GM23338 (cell line): ENCODE results near the gene IGSF21. TPM values are rescaled to one million over a fixed set of nuclear protein-coding genes. Genes with fewer than 3 reads are reported as not detected.

Experiments
- ATAC-seq: fragments of 200-7000 bp; cut with Tn5 transposase; 3 replicates; pipeline ENCODE4 v1.9.1; 2020
- DNase-seq: peaks from one replicate; pipeline ENCODE4 v3.0.0-alpha.2; 2015; ENCODE audit warnings: low spot score
- H2AFZ ChIP-seq: fragments of 200-600 bp; sonication (generic); 2 replicates; pipeline ENCODE4 v1.8.0; 2016; ENCODE audit warnings: antibody characterized with exemption, mild to moderate bottlenecking, moderate library complexity
- H3F3A ChIP-seq: fragments of 200-600 bp; sonication (generic); replicated peaks from 2 replicates; pipeline ENCODE4 v1.8.0; 2017; ENCODE audit warnings: antibody characterized with exemption, mixed run types, low read depth
- H3K27ac ChIP-seq: fragments of 200-600 bp; sonication (generic); 2 replicates; pipeline ENCODE4 v1.6.1; 2016; ENCODE audit warnings: low read depth
- H3K27me3 ChIP-seq: fragments of 200-600 bp; sonication (generic); 2 replicates; pipeline ENCODE4 v1.8.0; 2016; ENCODE audit warnings: mild to moderate bottlenecking, mixed run types, moderate library complexity; ENCODE audit not compliant: insufficient read depth
- H3K36me3 ChIP-seq: fragments of 200-600 bp; sonication (generic); 2 replicates; pipeline ENCODE4 v1.8.0; 2016; ENCODE audit warnings: mild to moderate bottlenecking; ENCODE audit not compliant: insufficient read depth
- H3K4me1 ChIP-seq: fragments of 200-600 bp; sonication (generic); 2 replicates; pipeline ENCODE4 v1.8.0; 2016; ENCODE audit warnings: mild to moderate bottlenecking, moderate library complexity; ENCODE audit not compliant: insufficient read depth
- H3K4me2 ChIP-seq: fragments of 200-600 bp; sonication (generic); 2 replicates; pipeline ENCODE4 v1.7.1; 2017; ENCODE audit warnings: mixed run types
- H3K4me3 ChIP-seq: fragments of 200-600 bp; sonication (generic); 2 replicates; pipeline ENCODE4 v1.6.1; 2016; ENCODE audit warnings: mixed run types
- H3K79me2 ChIP-seq: fragments of 200-600 bp; sonication (generic); replicated peaks from 2 replicates; pipeline ENCODE4 v1.8.0; 2017; ENCODE audit warnings: mild to moderate bottlenecking; ENCODE audit not compliant: insufficient read depth
- H3K9me2 ChIP-seq: fragments of 200-600 bp; sonication (generic); 2 replicates; pipeline ENCODE4 v1.8.0; 2017; ENCODE audit not compliant: insufficient read depth
- H4K20me1 ChIP-seq: fragments of 200-600 bp; sonication (generic); replicated peaks from 2 replicates; pipeline ENCODE4 v1.8.0; 2017; ENCODE audit warnings: mild to moderate bottlenecking; ENCODE audit not compliant: insufficient read depth
- H3K27ac Mint-ChIP-seq: 2 replicates; pipeline ENCODE4 v1.8.0; 2020; ENCODE audit warnings: inconsistent platforms, mild to moderate bottlenecking, moderate library complexity, mixed read lengths
- H3K27me3 Mint-ChIP-seq: 3 replicates; pipeline ENCODE4 v1.8.0; 2022; ENCODE audit warnings: low read depth, mild to moderate bottlenecking, moderate library complexity, mixed read lengths, inconsistent platforms; ENCODE audit not compliant: insufficient read depth, poor library complexity
- H3K36me3 Mint-ChIP-seq: 3 replicates; pipeline ENCODE4 v1.8.0; 2021; ENCODE audit warnings: low read depth, mild to moderate bottlenecking, inconsistent platforms, moderate library complexity, mixed read lengths
- H3K4me1 Mint-ChIP-seq: 3 replicates; pipeline ENCODE4 v1.8.0; 2020; ENCODE audit warnings: mild to moderate bottlenecking, inconsistent platforms, mixed read lengths
- H3K4me3 Mint-ChIP-seq: 3 replicates; pipeline ENCODE4 v1.8.0; 2021; ENCODE audit warnings: moderate library complexity, mild to moderate bottlenecking, inconsistent platforms, mixed read lengths
- H3K9me3 Mint-ChIP-seq: 3 replicates; pipeline ENCODE4 v1.8.0; 2020; ENCODE audit warnings: moderate library complexity, mild to moderate bottlenecking, inconsistent platforms, mixed read lengths
- CREB1 ChIP-seq: fragments of 250-450 bp; sonication (Bioruptor Pico); IDR thresholded peaks from 2 replicates; pipeline ENCODE4 v1.5.0; 2020; ENCODE audit warnings: low read depth, mild to moderate bottlenecking, moderate library complexity
- EZH2 ChIP-seq: fragments of 200-600 bp; sonication (generic); IDR thresholded peaks from one replicate; pipeline ENCODE4 v1.8.0; 2017; ENCODE audit warnings: antibody characterized with exemption, mild to moderate bottlenecking, low read depth; ENCODE audit not compliant: unreplicated experiment
- EZH2phosphoT487 ChIP-seq: fragments of 200-600 bp; sonication (generic); IDR thresholded peaks from one replicate; pipeline ENCODE4 v1.8.1; 2018; ENCODE audit warnings: antibody characterized with exemption; ENCODE audit not compliant: unreplicated experiment
- JUNB ChIP-seq: IDR thresholded peaks from one replicate; pipeline ENCODE4 v1.6.1; 2016; ENCODE audit warnings: antibody characterized with exemption; ENCODE audit not compliant: unreplicated experiment
- NANOG ChIP-seq: IDR thresholded peaks from 2 replicates; pipeline ENCODE4 v1.6.1; 2016; ENCODE audit warnings: antibody characterized with exemption, borderline replicate concordance
- POLR2AphosphoS5 ChIP-seq: IDR thresholded peaks from 2 replicates; pipeline ENCODE4 v1.6.1; 2016; ENCODE audit warnings: antibody characterized with exemption, low read depth
- STAT1 ChIP-seq: IDR thresholded peaks from one replicate; pipeline ENCODE4 v1.6.1; 2016; ENCODE audit warnings: antibody characterized with exemption; ENCODE audit not compliant: unreplicated experiment
- ZNF114 ChIP-seq: fragments of 250-450 bp; sonication (Bioruptor Pico); IDR thresholded peaks from 2 replicates; pipeline ENCODE4 v1.5.0; 2020; ENCODE audit warnings: mild to moderate bottlenecking, moderate library complexity
- ZNF331 ChIP-seq: fragments of 250-450 bp; sonication (Bioruptor Pico); IDR thresholded peaks from 2 replicates; pipeline ENCODE4 v1.5.0; 2020; ENCODE audit warnings: low read depth, mild to moderate bottlenecking, moderate library complexity
- polyA plus RNA-seq: library from polyadenylated mRNA; unstranded; fragments of >200 nt; fragmentation: Nextera tagmentation; extraction: Ambion mirVana; gene quantifications from 2 replicates; pipeline ENCODE4 v1.2.1, GENCODE V29; 2016
- total RNA-seq: library from RNA; depleted of rRNA; stranded (reverse); fragments of >200 nt; shearing (Covaris generic); gene quantifications from 2 replicates; pipeline ENCODE4 v1.2.3, GENCODE V29; 2014
- TF ChIP-seq, protein P1 (sequence below), 2 experiments: fragments of 200-600 bp in 1 of 2; sonication (generic) in 1 of 2; conservative IDR thresholded peaks; 2 replicates each; pipeline versions ENCODE4 v1.5.1 to v1.6.1; 2016 to 2017; ENCODE audit warnings: antibody characterized with exemption in 2 of 2, low read depth in 2 of 2, mild to moderate bottlenecking in 2 of 2, moderate library complexity in 1 of 2
- TF ChIP-seq, protein P2 (sequence below): IDR thresholded peaks from 2 replicates; pipeline ENCODE4 v1.6.1; 2016; ENCODE audit warnings: antibody characterized with exemption
- TF ChIP-seq, protein P3 (sequence below): fragments of 250-450 bp; sonication (Bioruptor Pico); IDR thresholded peaks from 2 replicates; pipeline ENCODE4 v1.5.0; 2020; ENCODE audit warnings: mild to moderate bottlenecking, moderate library complexity
- TF ChIP-seq, protein P4 (sequence below): IDR thresholded peaks from one replicate; pipeline ENCODE4 v1.6.1; 2018; ENCODE audit warnings: antibody characterized with exemption; ENCODE audit not compliant: unreplicated experiment

Gene IGSF21
- total and polyA plus RNA-seq, 2 experiments from 2014 or later: 15.6 to 15.7 TPM

DNA sequence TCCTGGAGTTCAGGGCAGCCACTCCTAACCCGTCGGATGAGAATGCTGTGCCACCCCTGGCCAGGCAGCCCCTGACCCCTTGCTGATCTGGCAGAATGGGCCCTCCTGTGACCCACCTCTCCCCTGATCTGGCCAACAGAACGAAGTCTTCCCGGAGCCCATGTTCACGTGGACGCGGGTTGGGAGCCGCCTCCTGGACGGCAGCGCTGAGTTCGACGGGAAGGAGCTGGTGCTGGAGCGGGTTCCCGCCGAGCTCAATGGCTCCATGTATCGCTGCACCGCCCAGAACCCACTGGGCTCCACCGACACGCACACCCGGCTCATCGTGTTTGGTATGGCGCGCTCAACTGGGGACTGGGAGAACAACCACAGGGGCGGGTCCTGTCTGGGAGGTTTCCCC is 269.1 kb downstream of the IGSF21 start:
- no peaks in the 10 kb centered on the region for H3K27me3 ChIP-seq
- no peak overlapping the region for H3K4me2 ChIP-seq
- H3F3A ChIP-seq: no peaks in the 10 kb centered on the region
- peaks cover 30% of the 10 kb centered on the region for H3K36me3 Mint-ChIP-seq
- peaks cover 19% of the 10 kb centered on the region; the same call in 1 of the 2 replicates for H3K9me2 ChIP-seq
- H3K4me3 ChIP-seq: no peak overlapping the region
- peaks cover 6% of the 10 kb centered on the region; the same call in 2 of the 3 replicates for H3K4me1 Mint-ChIP-seq
- H3K27me3 Mint-ChIP-seq: peaks cover 9% of the 10 kb centered on the region
- no peaks in the 10 kb centered on the region; the same call in 1 of the 2 replicates for H3K36me3 ChIP-seq
- DNase-seq (no peak), ATAC-seq (no peak)
- no peak overlapping the region for H3K27ac Mint-ChIP-seq
- H3K4me1 ChIP-seq: 0 out of 2 replicates have a peak, but pooled peaks cover 4% of the 10 kb centered on the region
- TF ChIP-seq, protein P1, sequence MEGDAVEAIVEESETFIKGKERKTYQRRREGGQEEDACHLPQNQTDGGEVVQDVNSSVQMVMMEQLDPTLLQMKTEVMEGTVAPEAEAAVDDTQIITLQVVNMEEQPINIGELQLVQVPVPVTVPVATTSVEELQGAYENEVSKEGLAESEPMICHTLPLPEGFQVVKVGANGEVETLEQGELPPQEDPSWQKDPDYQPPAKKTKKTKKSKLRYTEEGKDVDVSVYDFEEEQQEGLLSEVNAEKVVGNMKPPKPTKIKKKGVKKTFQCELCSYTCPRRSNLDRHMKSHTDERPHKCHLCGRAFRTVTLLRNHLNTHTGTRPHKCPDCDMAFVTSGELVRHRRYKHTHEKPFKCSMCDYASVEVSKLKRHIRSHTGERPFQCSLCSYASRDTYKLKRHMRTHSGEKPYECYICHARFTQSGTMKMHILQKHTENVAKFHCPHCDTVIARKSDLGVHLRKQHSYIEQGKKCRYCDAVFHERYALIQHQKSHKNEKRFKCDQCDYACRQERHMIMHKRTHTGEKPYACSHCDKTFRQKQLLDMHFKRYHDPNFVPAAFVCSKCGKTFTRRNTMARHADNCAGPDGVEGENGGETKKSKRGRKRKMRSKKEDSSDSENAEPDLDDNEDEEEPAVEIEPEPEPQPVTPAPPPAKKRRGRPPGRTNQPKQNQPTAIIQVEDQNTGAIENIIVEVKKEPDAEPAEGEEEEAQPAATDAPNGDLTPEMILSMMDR (conservative IDR thresholded peaks at IDR 0.05; ENCODE audit: low read depth in 2 of 2): no peak
- TF ChIP-seq CREB1 (CRISPR knock-in tag) (no peak), STAT1 (no peak), ZNF331 (no peak), JUNB (no peak), EZH2phosphoT487 (no peak), EZH2 (no peak), ZNF114 (CRISPR knock-in tag) (no peak), POLR2AphosphoS5 (no peak), NANOG (no peak)
- TF ChIP-seq, protein P2, sequence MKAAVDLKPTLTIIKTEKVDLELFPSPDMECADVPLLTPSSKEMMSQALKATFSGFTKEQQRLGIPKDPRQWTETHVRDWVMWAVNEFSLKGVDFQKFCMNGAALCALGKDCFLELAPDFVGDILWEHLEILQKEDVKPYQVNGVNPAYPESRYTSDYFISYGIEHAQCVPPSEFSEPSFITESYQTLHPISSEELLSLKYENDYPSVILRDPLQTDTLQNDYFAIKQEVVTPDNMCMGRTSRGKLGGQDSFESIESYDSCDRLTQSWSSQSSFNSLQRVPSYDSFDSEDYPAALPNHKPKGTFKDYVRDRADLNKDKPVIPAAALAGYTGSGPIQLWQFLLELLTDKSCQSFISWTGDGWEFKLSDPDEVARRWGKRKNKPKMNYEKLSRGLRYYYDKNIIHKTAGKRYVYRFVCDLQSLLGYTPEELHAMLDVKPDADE: no peak
- TF ChIP-seq, protein P3, sequence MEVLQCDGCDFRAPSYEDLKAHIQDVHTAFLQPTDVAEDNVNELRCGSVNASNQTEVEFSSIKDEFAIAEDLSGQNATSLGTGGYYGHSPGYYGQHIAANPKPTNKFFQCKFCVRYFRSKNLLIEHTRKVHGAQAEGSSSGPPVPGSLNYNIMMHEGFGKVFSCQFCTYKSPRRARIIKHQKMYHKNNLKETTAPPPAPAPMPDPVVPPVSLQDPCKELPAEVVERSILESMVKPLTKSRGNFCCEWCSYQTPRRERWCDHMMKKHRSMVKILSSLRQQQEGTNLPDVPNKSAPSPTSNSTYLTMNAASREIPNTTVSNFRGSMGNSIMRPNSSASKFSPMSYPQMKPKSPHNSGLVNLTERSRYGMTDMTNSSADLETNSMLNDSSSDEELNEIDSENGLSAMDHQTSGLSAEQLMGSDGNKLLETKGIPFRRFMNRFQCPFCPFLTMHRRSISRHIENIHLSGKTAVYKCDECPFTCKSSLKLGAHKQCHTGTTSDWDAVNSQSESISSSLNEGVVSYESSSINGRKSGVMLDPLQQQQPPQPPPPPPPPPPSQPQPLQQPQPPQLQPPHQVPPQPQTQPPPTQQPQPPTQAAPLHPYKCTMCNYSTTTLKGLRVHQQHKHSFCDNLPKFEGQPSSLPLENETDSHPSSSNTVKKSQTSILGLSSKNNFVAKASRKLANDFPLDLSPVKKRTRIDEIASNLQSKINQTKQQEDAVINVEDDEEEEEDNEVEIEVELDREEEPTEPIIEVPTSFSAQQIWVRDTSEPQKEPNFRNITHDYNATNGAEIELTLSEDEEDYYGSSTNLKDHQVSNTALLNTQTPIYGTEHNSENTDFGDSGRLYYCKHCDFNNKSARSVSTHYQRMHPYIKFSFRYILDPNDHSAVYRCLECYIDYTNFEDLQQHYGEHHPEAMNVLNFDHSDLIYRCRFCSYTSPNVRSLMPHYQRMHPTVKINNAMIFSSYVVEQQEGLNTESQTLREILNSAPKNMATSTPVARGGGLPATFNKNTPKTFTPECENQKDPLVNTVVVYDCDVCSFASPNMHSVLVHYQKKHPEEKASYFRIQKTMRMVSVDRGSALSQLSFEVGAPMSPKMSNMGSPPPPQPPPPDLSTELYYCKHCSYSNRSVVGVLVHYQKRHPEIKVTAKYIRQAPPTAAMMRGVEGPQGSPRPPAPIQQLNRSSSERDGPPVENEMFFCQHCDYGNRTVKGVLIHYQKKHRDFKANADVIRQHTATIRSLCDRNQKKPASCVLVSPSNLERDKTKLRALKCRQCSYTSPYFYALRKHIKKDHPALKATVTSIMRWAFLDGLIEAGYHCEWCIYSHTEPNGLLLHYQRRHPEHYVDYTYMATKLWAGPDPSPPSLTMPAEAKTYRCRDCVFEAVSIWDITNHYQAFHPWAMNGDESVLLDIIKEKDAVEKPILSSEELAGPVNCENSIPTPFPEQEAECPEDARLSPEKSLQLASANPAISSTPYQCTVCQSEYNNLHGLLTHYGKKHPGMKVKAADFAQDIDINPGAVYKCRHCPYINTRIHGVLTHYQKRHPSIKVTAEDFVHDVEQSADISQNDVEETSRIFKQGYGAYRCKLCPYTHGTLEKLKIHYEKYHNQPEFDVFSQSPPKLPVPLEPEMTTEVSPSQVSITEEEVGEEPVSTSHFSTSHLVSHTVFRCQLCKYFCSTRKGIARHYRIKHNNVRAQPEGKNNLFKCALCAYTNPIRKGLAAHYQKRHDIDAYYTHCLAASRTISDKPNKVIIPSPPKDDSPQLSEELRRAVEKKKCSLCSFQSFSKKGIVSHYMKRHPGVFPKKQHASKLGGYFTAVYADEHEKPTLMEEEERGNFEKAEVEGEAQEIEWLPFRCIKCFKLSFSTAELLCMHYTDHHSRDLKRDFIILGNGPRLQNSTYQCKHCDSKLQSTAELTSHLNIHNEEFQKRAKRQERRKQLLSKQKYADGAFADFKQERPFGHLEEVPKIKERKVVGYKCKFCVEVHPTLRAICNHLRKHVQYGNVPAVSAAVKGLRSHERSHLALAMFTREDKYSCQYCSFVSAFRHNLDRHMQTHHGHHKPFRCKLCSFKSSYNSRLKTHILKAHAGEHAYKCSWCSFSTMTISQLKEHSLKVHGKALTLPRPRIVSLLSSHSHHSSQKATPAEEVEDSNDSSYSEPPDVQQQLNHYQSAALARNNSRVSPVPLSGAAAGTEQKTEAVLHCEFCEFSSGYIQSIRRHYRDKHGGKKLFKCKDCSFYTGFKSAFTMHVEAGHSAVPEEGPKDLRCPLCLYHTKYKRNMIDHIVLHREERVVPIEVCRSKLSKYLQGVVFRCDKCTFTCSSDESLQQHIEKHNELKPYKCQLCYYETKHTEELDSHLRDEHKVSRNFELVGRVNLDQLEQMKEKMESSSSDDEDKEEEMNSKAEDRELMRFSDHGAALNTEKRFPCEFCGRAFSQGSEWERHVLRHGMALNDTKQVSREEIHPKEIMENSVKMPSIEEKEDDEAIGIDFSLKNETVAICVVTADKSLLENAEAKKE (CRISPR knock-in tag): no peak
- TF ChIP-seq, protein P4, sequence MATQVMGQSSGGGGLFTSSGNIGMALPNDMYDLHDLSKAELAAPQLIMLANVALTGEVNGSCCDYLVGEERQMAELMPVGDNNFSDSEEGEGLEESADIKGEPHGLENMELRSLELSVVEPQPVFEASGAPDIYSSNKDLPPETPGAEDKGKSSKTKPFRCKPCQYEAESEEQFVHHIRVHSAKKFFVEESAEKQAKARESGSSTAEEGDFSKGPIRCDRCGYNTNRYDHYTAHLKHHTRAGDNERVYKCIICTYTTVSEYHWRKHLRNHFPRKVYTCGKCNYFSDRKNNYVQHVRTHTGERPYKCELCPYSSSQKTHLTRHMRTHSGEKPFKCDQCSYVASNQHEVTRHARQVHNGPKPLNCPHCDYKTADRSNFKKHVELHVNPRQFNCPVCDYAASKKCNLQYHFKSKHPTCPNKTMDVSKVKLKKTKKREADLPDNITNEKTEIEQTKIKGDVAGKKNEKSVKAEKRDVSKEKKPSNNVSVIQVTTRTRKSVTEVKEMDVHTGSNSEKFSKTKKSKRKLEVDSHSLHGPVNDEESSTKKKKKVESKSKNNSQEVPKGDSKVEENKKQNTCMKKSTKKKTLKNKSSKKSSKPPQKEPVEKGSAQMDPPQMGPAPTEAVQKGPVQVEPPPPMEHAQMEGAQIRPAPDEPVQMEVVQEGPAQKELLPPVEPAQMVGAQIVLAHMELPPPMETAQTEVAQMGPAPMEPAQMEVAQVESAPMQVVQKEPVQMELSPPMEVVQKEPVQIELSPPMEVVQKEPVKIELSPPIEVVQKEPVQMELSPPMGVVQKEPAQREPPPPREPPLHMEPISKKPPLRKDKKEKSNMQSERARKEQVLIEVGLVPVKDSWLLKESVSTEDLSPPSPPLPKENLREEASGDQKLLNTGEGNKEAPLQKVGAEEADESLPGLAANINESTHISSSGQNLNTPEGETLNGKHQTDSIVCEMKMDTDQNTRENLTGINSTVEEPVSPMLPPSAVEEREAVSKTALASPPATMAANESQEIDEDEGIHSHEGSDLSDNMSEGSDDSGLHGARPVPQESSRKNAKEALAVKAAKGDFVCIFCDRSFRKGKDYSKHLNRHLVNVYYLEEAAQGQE: no peak
- H3K79me2 ChIP-seq: no peaks in the 10 kb centered on the region
- no peaks in the 10 kb centered on the region for H4K20me1 ChIP-seq
- H2AFZ ChIP-seq: no peak overlapping the region
- peaks cover 21% of the 10 kb centered on the region for H3K9me3 Mint-ChIP-seq
- H3K27ac ChIP-seq: no peak overlapping the region
- no peak overlapping the region for H3K4me3 Mint-ChIP-seq
